ENCODE results near the gene CD2BP2. TPM values are rescaled to one million over a fixed set of nuclear protein-coding genes. Genes with fewer than 3 reads are reported as not detected.

CD2BP2 gene
- total and polyA plus RNA-seq, 2 experiments from 2014 or later = 38.5 to 50.0 TPM

Other genes with a start within 250 kb of the CD2BP2 start
- 0.22 TPM in 1 of 2 replicates, not detected in the other for gene GDPD3, start 241.8 kb downstream of the CD2BP2 start, total RNA-seq (2014; rRNA removed; shearing (Covaris generic))
- 1.1 and 1.2 TPM in 2 replicates for gene GDPD3, start 241.8 kb downstream of the CD2BP2 start, polyA plus RNA-seq (2016; fragmentation: Nextera tagmentation; extraction: Ambion mirVana)
- 47.3 and 60.4 TPM in 2 replicates for gene MAPK3, start 232.1 kb downstream of the CD2BP2 start, total RNA-seq (2014; rRNA removed; shearing (Covaris generic))
- gene MAPK3, start 232.1 kb downstream of the CD2BP2 start, polyA plus RNA-seq (2016; fragmentation: Nextera tagmentation; extraction: Ambion mirVana) = 40.3 and 44.4 TPM in 2 replicates
- gene CORO1A, start 171.7 kb downstream of the CD2BP2 start, total RNA-seq (2014; rRNA removed; shearing (Covaris generic)) = 3.2 and 4.8 TPM in 2 replicates
- gene CORO1A, start 171.7 kb downstream of the CD2BP2 start, polyA plus RNA-seq (2016; fragmentation: Nextera tagmentation; extraction: Ambion mirVana) = 1.7 TPM in 2 replicates
- 2.0 and 155 TPM in 2 replicates for gene BOLA2B, start 161.6 kb downstream of the CD2BP2 start, total RNA-seq (2014; rRNA removed; shearing (Covaris generic))
- 122 and 146 TPM in 2 replicates for gene BOLA2B, start 161.6 kb downstream of the CD2BP2 start, polyA plus RNA-seq (2016; fragmentation: Nextera tagmentation; extraction: Ambion mirVana)
- 14.3 and 32.6 TPM in 2 replicates for gene SLX1A, start 161.4 kb downstream of the CD2BP2 start, total RNA-seq (2014; rRNA removed; shearing (Covaris generic))
- gene SLX1A, start 161.4 kb downstream of the CD2BP2 start, polyA plus RNA-seq (2016; fragmentation: Nextera tagmentation; extraction: Ambion mirVana) = 32.2 and 51.7 TPM in 2 replicates
- gene SULT1A3, start 156.1 kb downstream of the CD2BP2 start, total RNA-seq (2014; rRNA removed; shearing (Covaris generic)) = 12.2 and 22.9 TPM in 2 replicates
- 4.5 and 4.8 TPM in 2 replicates for gene SULT1A3, start 156.1 kb downstream of the CD2BP2 start, polyA plus RNA-seq (2016; fragmentation: Nextera tagmentation; extraction: Ambion mirVana)
- gene NPIPB13, start 106.8 kb downstream of the CD2BP2 start, total RNA-seq (2014; rRNA removed; shearing (Covaris generic)) = 2.5 and 4.0 TPM in 2 replicates
- gene NPIPB13, start 106.8 kb downstream of the CD2BP2 start, polyA plus RNA-seq (2016; fragmentation: Nextera tagmentation; extraction: Ambion mirVana) = 2.1 and 2.7 TPM in 2 replicates
- gene TBC1D10B, start 15.2 kb upstream of the CD2BP2 start, total RNA-seq (2014; rRNA removed; shearing (Covaris generic)) = 41.2 and 43.9 TPM in 2 replicates
- gene TBC1D10B, start 15.2 kb upstream of the CD2BP2 start, polyA plus RNA-seq (2016; fragmentation: Nextera tagmentation; extraction: Ambion mirVana) = 10.3 and 12.2 TPM in 2 replicates
- not detected in 2 replicates for gene MYL11, start 19.5 kb upstream of the CD2BP2 start, total RNA-seq (2014; rRNA removed; shearing (Covaris generic))
- gene MYL11, start 19.5 kb upstream of the CD2BP2 start, polyA plus RNA-seq (2016; fragmentation: Nextera tagmentation; extraction: Ambion mirVana) = 1.5 and 2.1 TPM in 2 replicates
- not detected in 2 replicates for gene SEPTIN1, start 27.3 kb upstream of the CD2BP2 start, total RNA-seq (2014; rRNA removed; shearing (Covaris generic))
- 1.7 and 1.9 TPM in 2 replicates for gene SEPTIN1, start 27.3 kb upstream of the CD2BP2 start, polyA plus RNA-seq (2016; fragmentation: Nextera tagmentation; extraction: Ambion mirVana)
- 6.3 and 16.2 TPM in 2 replicates for gene ZNF48, start 40.1 kb upstream of the CD2BP2 start, total RNA-seq (2014; rRNA removed; shearing (Covaris generic))
- 0.65 and 0.81 TPM in 2 replicates for gene ZNF48, start 40.1 kb upstream of the CD2BP2 start, polyA plus RNA-seq (2016; fragmentation: Nextera tagmentation; extraction: Ambion mirVana)
- gene ZNF771, start 52.3 kb upstream of the CD2BP2 start, total RNA-seq (2014; rRNA removed; shearing (Covaris generic)) = 17.6 and 33.1 TPM in 2 replicates
- 20.1 and 21.1 TPM in 2 replicates for gene ZNF771, start 52.3 kb upstream of the CD2BP2 start, polyA plus RNA-seq (2016; fragmentation: Nextera tagmentation; extraction: Ambion mirVana)
- gene DCTPP1, start 74.7 kb upstream of the CD2BP2 start, total RNA-seq (2014; rRNA removed; shearing (Covaris generic)) = 20.2 and 24.3 TPM in 2 replicates
- gene DCTPP1, start 74.7 kb upstream of the CD2BP2 start, polyA plus RNA-seq (2016; fragmentation: Nextera tagmentation; extraction: Ambion mirVana) = 45.7 and 47.3 TPM in 2 replicates
- gene SEPHS2, start 90.6 kb upstream of the CD2BP2 start, total RNA-seq (2014; rRNA removed; shearing (Covaris generic)) = 6.2 and 6.4 TPM in 2 replicates
- gene SEPHS2, start 90.6 kb upstream of the CD2BP2 start, polyA plus RNA-seq (2016; fragmentation: Nextera tagmentation; extraction: Ambion mirVana) = 26.9 and 27.5 TPM in 2 replicates
- gene ITGAL, start 117.4 kb upstream of the CD2BP2 start, total RNA-seq (2014; rRNA removed; shearing (Covaris generic)) = 0.65 TPM in 1 of 2 replicates, not detected in the other
- gene ITGAL, start 117.4 kb upstream of the CD2BP2 start, polyA plus RNA-seq (2016; fragmentation: Nextera tagmentation; extraction: Ambion mirVana) = 0.27 TPM in 1 of 2 replicates, not detected in the other
- 35.3 and 38.4 TPM in 2 replicates for gene ZNF768, start 171.3 kb upstream of the CD2BP2 start, total RNA-seq (2014; rRNA removed; shearing (Covaris generic))
- 5.0 and 5.7 TPM in 2 replicates for gene ZNF768, start 171.3 kb upstream of the CD2BP2 start, polyA plus RNA-seq (2016; fragmentation: Nextera tagmentation; extraction: Ambion mirVana)
- gene ZNF747, start 179.6 kb upstream of the CD2BP2 start, total RNA-seq (2014; rRNA removed; shearing (Covaris generic)) = 7.7 and 15.7 TPM in 2 replicates
- 5.4 and 6.7 TPM in 2 replicates for gene ZNF747, start 179.6 kb upstream of the CD2BP2 start, polyA plus RNA-seq (2016; fragmentation: Nextera tagmentation; extraction: Ambion mirVana)
- 3.0 and 8.8 TPM in 2 replicates for gene ZNF764, start 203.1 kb upstream of the CD2BP2 start, total RNA-seq (2014; rRNA removed; shearing (Covaris generic))
- 3.0 TPM in 2 replicates for gene ZNF764, start 203.1 kb upstream of the CD2BP2 start, polyA plus RNA-seq (2016; fragmentation: Nextera tagmentation; extraction: Ambion mirVana)
- gene ZNF688, start 216.4 kb upstream of the CD2BP2 start, total RNA-seq (2014; rRNA removed; shearing (Covaris generic)) = 10.4 and 33.0 TPM in 2 replicates
- 13.6 and 14.7 TPM in 2 replicates for gene ZNF688, start 216.4 kb upstream of the CD2BP2 start, polyA plus RNA-seq (2016; fragmentation: Nextera tagmentation; extraction: Ambion mirVana)
- gene ZNF785, start 230.4 kb upstream of the CD2BP2 start, total RNA-seq (2014; rRNA removed; shearing (Covaris generic)) = 9.0 TPM in 2 replicates
- gene ZNF785, start 230.4 kb upstream of the CD2BP2 start, polyA plus RNA-seq (2016; fragmentation: Nextera tagmentation; extraction: Ambion mirVana) = 5.4 and 6.9 TPM in 2 replicates

Measured in GM23248 (cell line).